Tibial nerve (tissue), 4 donors: ENCODE measurements around the gene HNRNPR. TPM values are rescaled to one million over a fixed set of nuclear protein-coding genes. Genes with fewer than 3 reads are reported as not detected.
"Not testable (repeated sequence)": the region's sequence is repeated elsewhere in the genome, so short reads cannot be mapped to it uniquely, and the experiment has no call there.

Experiments used
- DNase-seq, 2 donors: peaks; one replicate each; pipeline ENCODE4 v3.0.0-alpha.2; 2019; ENCODE audit warnings: low spot score in 2 of 2
- H3K27ac ChIP-seq, 4 donors: fragments of 200-600 bp; sonication (generic) in 3 of 4; one replicate each; pipeline ENCODE4 v1.5.1; 2017 to 2019; ENCODE audit warnings: mild to moderate bottlenecking in 1 of 4
- H3K27me3 ChIP-seq, 2 donors: fragments of 200-600 bp; sonication (generic) in 1 of 2; one replicate each; pipeline versions ENCODE4 v1.5.1 to v1.6.0; 2017 to 2019
- H3K36me3 ChIP-seq, 3 donors: fragments of 200-600 bp; sonication (generic); one replicate each; pipeline ENCODE4 v1.5.1; 2018 to 2019
- H3K4me1 ChIP-seq, 4 donors: fragments of 200-600 bp; sonication (generic) in 3 of 4; one replicate each; pipeline ENCODE4 v1.5.1; 2017 to 2019
- H3K4me3 ChIP-seq, 4 donors: fragments of 200-600 bp; sonication (generic) in 3 of 4; one replicate each; pipeline ENCODE4 v1.5.1; 2017 to 2019; ENCODE audit warnings: mild to moderate bottlenecking in 1 of 4, moderate library complexity in 1 of 4
- H3K9me3 ChIP-seq, 4 donors: fragments of 200-600 bp; sonication (generic) in 3 of 4; one replicate each; pipeline ENCODE4 v1.5.1; 2017 to 2019
- CTCF ChIP-seq, 5 experiments: fragments of 200-600 bp in 3 of 5; fragments of 450-650 bp in 2 of 5; sonication (generic) in 3 of 5; IDR thresholded peaks; one replicate each; pipeline ENCODE4 v1.5.1; 2016 to 2019; ENCODE audit warnings: antibody characterized with exemption in 5 of 5, mild to moderate bottlenecking in 3 of 5, moderate library complexity in 2 of 5
- EP300 ChIP-seq, 2 donors: sonication (generic); formaldehyde crosslinking; IDR thresholded peaks; one replicate each; pipeline ENCODE4 v1.6.1; 2017; ENCODE audit warnings: antibody characterized with exemption in 2 of 2, mild to moderate bottlenecking in 1 of 2
- POLR2A ChIP-seq, 2 donors: fragments of 450-650 bp; IDR thresholded peaks; one replicate each; pipeline ENCODE4 v1.6.1; 2017; ENCODE audit warnings: antibody characterized with exemption in 2 of 2, mild to moderate bottlenecking in 2 of 2, moderate library complexity in 2 of 2
- WGBS, 2 donors: methylation state at CpG; one replicate each; pipeline ENCODE4 v1.1.5; 2018; 5-methylcytosine and 5-hydroxymethylcytosine counted together
- total RNA-seq, 4 donors: library from RNA; depleted of rRNA; stranded (reverse); fragments of >200 nt; gene quantifications; one replicate each; pipeline ENCODE4 v1.1.0, GENCODE V29; 2016

HNRNPR gene
- total RNA-seq, 4 donors from 2014 or later = 63.6 to 79.8 (median 74.1) TPM

GRCh38 chr1:23325393-23325792 is 18.7 kb downstream of the HNRNPR start:
- peaks cover 0 to 87% (median 4%) of the 10 kb centered on the region in 3 donors for H3K36me3 ChIP-seq
- no peaks in the 10 kb centered on the region for H3K27me3 ChIP-seq
- TF ChIP-seq POLR2A (IDR thresholded peaks at IDR 0.05) = no peak
- no peak for TF ChIP-seq CTCF (IDR thresholded peaks at IDR 0.05)
- TF ChIP-seq EP300 (IDR thresholded peaks at IDR 0.05) = no peak
- H3K4me3 ChIP-seq = no peak overlapping the region
- DNase-seq = no peak
- 84 to 91% methylated on average over 2 of the region's 2 CpGs for WGBS, 2 donors
- H3K27ac ChIP-seq = no peak overlapping the region
- peaks cover 0 to 5% (median 0%) of the 10 kb centered on the region in 4 donors for H3K4me1 ChIP-seq
- H3K9me3 ChIP-seq = no peaks in the 10 kb centered on the region

- no peak for DNase-seq
- Histone ChIP-seq H3K4me3 (no peak overlapping the region), H3K27ac (no peak overlapping the region), H3K36me3 (peaks cover 0 to 87% (median 0%) of the 10 kb centered on the region in 3 donors), H3K9me3 (no peaks in the 10 kb centered on the region), H3K27me3 (no peaks in the 10 kb centered on the region), H3K4me1 (peaks cover 0 to 5% (median 0%) of the 10 kb centered on the region in 4 donors)
- 26 to 45% methylated on average over 1 of the region's 1 CpG for WGBS, 2 donors
- no peak for TF ChIP-seq POLR2A (IDR thresholded peaks at IDR 0.05)
- no peak for TF ChIP-seq CTCF (IDR thresholded peaks at IDR 0.05)
- TF ChIP-seq EP300 (IDR thresholded peaks at IDR 0.05) = no peak
Observed at GRCh38 chr1:23322770-23323169, 21.3 kb downstream of the HNRNPR start.

GRCh38 chr1:23310280-23310679 is 33.8 kb downstream of the HNRNPR start:
- H3K36me3 ChIP-seq = peaks cover 0 to 43% (median 15%) of the 10 kb centered on the region in 3 donors
- H3K27ac ChIP-seq, DNase-seq, H3K9me3 ChIP-seq, H3K4me3 ChIP-seq, H3K27me3 ChIP-seq: not testable (repeated sequence)
- peaks cover 0 to 11% (median 0%) of the 10 kb centered on the region in 4 donors for H3K4me1 ChIP-seq
- 91 to 94% methylated on average over 7 of the region's 7 CpGs for WGBS, 2 donors

GRCh38 chr1:23304140-23304620 is 39.9 kb downstream of the HNRNPR start:
- Histone ChIP-seq H3K27me3 (no peaks in the 10 kb centered on the region), H3K9me3 (no peaks in the 10 kb centered on the region), H3K36me3 (peaks cover 0 to 61% (median 0%) of the 10 kb centered on the region in 3 donors), H3K27ac (peak overlapping the region in 2 of 4 donors; percentile 62 to 70), H3K4me3 (no peak overlapping the region), H3K4me1 (peaks cover 0 to 24% (median 0%) of the 10 kb centered on the region in 4 donors)
- TF ChIP-seq EP300 (IDR thresholded peaks at IDR 0.05) (no peak), POLR2A (IDR thresholded peaks at IDR 0.05) (no peak), CTCF (IDR thresholded peaks at IDR 0.05) (no peak)
- WGBS, 2 donors = 63 to 64% methylated on average over 4 of the region's 4 CpGs
- no peak for DNase-seq

GRCh38 chr1:23303524-23303923 is 40.6 kb downstream of the HNRNPR start:
- no peaks in the 10 kb centered on the region for H3K27me3 ChIP-seq
- no peak for DNase-seq
- no peak overlapping the region for H3K4me3 ChIP-seq
- 68 to 70% methylated on average over 2 of the region's 2 CpGs for WGBS, 2 donors
- TF ChIP-seq EP300 (IDR thresholded peaks at IDR 0.05) (no peak), POLR2A (IDR thresholded peaks at IDR 0.05) (no peak), CTCF (IDR thresholded peaks at IDR 0.05) (no peak)
- no peaks in the 10 kb centered on the region for H3K9me3 ChIP-seq
- H3K4me1 ChIP-seq = peaks cover 0 to 21% (median 0%) of the 10 kb centered on the region in 4 donors
- peaks cover 0 to 66% (median 0%) of the 10 kb centered on the region in 3 donors for H3K36me3 ChIP-seq
- peak overlapping the region in 2 of 4 donors; percentile 65 to 70 for H3K27ac ChIP-seq
